GM23248 (cell line): ENCODE data around the gene FUT9.

Experiments used
- EZH2 ChIP-seq: fragments of 200-600 bp; sonication (generic); IDR thresholded peaks from 2 replicates; pipeline ENCODE4 v1.6.1; 2018; ENCODE audit warnings: antibody characterized with exemption, mild to moderate bottlenecking; ENCODE audit not compliant: insufficient read depth, poor library complexity, severe bottlenecking
- EZH2phosphoT487 ChIP-seq: fragments of 200-600 bp; sonication (generic); IDR thresholded peaks from 2 replicates; pipeline ENCODE4 v1.6.1; 2018; ENCODE audit warnings: antibody characterized with exemption, moderate library complexity, mild to moderate bottlenecking, low read depth; ENCODE audit not compliant: insufficient read depth

GRCh38 chr6:95967594-95967993 lies 48.2 kb upstream of the FUT9 start:
- no peak for TF ChIP-seq EZH2
- no peak for TF ChIP-seq EZH2phosphoT487
